HG03432 (cell line): ENCODE measurements around the gene PLCB4.

Experiments
- ATAC-seq: cut with Tn5 transposase; IDR thresholded peaks from one replicate; pipeline ENCODE4 v1.9.1; 2021; ENCODE audit warnings: mild to moderate bottlenecking, moderate library complexity; ENCODE audit not compliant: unreplicated experiment

The PLCB4 gene

DNA sequence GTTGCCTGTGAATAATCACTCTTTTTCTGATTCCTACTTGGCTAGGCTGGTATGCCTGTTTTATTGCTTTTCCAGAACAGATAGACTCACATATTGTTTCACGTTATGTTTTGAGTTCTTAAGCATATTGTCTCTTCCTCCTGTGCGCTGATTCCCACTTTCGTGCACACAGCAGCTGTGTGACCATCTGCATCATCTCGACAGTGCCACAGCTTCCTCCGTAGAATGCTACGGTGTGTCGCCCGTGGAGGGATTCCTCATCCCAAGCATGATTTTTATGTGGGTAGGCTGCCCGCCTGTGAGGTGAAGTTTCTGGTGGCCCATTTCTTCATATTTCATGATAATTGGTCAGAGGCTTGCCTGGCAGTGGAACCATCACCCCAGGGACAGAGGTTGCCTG lies 31.8 kb downstream of the PLCB4 start:
- ATAC-seq, result no peak

GRCh38 chr20:9102456-9102855 lies 33.6 kb downstream of the PLCB4 start:
- no peak for ATAC-seq

GRCh38 chr20:9103955-9104354 lies 35.1 kb downstream of the PLCB4 start:
- ATAC-seq, result no peak

- ATAC-seq, result no peak
Observed at GRCh38 chr20:9108260-9108659, 39.4 kb downstream of the PLCB4 start.

GRCh38 chr20:9109566-9109965 lies 40.7 kb downstream of the PLCB4 start:
- no peak for ATAC-seq

DNA sequence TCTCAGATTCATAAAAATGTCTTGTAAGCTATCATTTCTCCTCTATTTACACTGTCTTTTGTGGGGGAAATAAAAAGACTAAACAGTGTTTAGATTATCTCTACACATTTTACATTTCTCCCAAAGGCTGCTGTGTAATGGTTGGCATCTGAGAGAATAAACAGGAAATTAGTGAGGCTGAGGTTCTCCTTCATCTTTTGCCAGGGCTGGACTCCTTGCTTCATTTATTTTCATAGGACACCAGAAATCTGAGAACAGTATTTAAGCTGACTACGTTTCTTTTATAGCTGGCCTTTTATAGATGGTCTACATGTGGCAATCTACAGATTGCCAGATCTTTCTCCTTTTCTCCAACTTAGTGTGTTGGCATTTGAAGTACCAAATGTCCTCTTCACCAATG lies 41.5 kb downstream of the PLCB4 start:
- no peak for ATAC-seq

DNA sequence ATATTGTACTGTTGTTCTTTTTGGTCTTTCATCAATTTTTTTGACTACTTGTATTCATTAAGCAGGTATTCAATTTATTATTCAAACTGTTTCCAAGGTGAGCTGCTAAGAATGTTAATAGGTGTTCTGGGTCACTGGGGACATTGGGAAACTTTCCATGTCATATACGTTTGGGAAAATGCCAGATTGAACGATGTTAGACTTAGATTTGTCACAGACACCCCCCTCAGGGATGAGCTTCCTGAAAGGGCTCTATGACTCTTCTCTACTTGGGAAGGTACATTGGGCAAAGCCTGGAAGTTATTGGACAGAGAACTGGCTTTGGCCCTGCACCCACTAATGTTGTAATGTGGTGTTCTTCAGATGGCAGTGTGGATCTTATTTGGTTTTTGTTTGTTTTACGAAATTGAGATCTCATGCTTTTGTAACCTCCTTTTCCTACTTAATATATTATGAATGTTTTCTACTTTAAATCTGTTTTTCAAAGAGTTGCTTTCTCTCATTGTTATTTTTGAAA lies 42.1 kb downstream of the PLCB4 start:
- no peak for ATAC-seq

DNA sequence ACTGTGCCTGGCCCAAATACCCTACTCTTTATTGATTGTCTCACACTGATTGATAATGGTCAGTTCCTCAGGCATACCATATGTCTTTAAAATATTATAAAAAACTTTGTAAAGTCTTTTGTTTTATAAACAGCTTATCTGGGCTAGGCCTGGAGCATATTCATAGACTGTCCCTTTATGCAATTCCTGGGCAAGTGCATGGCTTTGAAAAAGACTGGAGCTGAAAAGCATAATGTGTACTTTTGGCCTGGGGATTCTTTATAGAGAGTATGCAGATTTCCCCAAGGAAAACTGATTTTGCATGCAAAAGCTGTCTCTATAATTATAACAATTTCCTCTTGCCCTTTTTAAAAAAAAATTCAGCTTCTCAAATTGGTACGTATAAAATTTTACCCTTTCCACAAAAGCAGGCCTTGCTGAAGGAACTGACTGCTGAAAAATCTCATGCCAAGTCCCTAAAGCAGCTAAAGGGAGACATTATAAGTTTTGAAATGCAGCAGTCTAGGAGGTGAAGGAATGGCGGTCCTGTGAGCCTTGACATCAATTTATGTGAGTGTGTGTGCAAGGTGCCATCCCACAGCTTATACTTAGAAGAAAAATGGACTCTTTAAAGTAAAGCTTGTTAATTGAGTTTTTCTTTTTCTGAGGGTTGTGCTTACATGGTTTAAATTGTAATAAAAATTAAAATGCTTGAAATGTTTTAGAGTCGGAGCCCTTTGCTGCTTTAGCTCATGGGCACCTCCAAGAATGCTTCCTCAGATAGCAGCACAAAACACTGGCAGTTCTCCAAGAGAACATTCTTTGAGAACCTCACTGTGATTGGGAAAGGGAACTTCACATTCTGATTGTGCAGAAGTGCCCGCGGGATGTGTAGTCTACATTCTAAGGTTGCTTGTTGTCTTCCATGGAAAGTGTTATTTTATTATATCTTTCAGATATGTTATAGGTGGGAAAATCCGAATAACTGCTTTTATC lies 43.9 kb downstream of the PLCB4 start:
- no peak for ATAC-seq

- no peak for ATAC-seq
Observed at GRCh38 chr20:9114709-9115108, 45.8 kb downstream of the PLCB4 start.

GRCh38 chr20:9117548-9117947 lies 48.7 kb downstream of the PLCB4 start:
- no peak for ATAC-seq

- ATAC-seq, result no peak
Observed at GRCh38 chr20:9119776-9120175, 50.9 kb downstream of the PLCB4 start.

DNA sequence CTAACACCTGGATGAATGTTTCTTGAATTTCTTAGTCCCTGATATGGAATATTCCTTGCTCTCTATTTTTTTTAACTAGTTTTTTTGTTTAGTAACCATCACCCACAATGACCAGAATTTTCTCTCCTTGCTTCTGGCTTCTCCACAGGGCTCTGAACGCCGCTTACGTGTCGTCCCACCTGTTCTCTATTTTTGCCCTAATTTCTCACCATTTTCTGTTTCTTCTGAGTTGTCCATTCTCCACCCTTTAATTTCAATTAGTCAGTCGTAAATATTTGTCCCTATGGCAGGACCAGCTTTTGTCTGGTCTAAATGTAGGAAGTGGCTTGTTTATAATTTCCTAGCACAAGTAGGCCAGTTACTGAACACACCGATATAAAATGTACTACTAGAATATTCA lies 52.3 kb downstream of the PLCB4 start:
- ATAC-seq, result no peak

DNA sequence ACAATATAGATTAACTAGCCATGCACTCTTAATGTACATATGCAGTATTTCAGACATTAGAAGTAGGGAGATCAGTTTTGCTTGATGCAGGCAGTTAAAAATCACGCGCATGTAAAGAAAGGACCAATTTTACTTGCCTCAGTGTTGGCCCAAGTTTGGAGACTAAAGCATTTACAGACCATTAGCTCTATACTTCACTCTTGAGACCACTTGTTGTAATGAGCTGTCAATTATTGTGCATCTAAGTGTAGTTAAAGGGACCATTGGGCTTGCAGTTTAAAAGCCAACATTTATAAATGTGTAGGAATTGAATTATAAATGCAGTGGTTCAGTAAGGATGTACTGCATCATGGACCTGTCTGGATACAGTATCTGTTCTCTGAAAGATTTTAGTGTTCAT lies 53.7 kb downstream of the PLCB4 start:
- no peak for ATAC-seq

DNA sequence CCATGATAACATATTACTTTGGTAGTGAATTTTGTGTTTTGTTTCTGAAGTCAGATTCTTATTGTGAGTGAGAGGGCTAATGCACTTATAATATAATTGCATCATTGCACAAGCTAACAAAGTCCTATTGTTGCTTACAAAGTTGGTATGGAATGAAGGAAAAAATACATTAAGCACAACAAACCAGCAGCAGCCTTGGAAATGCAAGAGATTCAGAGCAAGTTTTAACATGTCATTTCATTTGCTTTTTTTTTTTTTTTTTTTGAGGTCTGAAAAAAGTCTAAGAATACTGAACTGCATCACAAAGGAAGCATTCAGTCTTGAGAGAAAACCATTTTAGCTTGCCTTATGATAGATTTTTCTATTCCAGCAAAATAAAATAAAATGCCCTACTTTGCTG lies 57.6 kb downstream of the PLCB4 start:
- ATAC-seq, result no peak

DNA sequence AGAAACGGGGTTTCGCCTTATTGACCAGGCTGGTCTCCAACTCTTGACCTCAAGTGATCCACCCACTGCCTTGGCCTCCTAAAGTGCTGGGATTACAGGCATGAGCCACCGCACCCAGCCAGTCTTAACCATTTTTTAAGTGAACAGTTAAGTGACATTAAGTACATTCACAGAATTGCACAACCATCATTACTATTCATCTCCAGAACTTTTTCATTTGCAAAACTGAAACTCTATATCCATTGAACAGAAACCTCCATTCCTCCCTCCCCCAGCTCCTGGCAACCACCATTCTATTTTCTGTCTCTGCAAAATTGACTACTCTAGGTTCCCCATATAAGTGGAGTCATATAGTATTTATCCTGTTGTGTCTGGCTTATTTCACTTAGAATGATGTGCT lies 59.7 kb downstream of the PLCB4 start:
- ATAC-seq, result no peak

DNA sequence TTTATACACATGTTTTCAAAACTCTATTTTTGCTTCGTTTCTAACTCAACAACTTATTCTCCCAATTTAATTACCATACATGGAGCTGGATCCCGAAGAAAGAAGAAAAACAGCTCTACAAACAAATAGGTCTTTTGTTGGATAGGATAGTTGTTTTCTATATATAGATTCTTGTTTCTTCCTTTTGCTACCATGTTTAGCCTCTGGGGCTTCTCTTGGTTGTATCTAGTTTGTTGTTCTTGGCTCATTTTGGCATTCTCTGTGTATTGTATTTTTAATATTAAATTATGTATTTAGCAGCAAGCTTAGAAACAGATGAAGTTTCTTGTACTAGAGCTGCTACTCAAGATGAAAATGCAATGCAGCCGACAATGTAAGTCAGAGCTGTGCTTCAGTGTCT lies 60.9 kb downstream of the PLCB4 start:
- no peak for ATAC-seq

- no peak for ATAC-seq
Observed at GRCh38 chr20:9130521-9130920, 61.6 kb downstream of the PLCB4 start.

- ATAC-seq, result no peak
Observed at GRCh38 chr20:9131841-9132240, 63.0 kb downstream of the PLCB4 start.

DNA sequence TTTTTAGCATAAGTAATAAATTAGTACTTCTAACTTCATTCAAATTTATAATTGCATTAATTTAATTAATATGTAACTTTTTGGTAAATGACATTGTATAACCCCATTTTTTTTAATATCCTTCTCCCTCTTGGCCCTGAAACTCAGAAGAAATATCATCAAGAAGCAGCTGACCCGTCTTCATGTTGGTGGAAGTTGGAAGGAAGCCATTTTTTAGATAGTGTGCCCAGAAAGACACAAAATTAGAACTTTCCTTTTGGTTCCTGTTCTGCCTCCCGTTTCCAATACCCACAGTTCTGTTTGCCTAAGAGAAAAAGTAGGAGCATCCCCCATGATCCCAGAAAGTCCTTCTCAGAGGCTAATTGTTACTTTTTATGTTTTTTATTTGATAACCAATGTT lies 65.5 kb downstream of the PLCB4 start:
- no peak for ATAC-seq

DNA sequence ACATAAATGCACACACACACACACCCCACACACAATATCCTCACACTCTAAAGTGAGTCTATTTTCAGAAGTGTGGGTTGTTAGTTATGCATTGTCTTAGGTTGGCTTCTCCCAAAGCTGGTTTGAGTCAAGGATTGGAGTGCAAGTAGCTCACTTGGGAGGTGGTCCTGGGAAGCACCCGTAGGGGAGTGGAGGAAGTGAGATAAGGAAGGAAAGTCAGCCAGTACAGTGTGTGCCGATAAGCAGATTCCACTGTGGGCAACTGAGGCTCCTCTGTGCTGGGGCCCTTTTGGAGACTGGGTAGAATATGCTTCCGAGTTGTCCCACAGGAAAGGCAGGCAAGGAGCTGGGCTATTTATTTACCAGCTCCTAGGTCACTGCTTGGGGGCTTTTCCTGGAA lies 67.2 kb downstream of the PLCB4 start:
- ATAC-seq, result no peak

GRCh38 chr20:9137001-9137400 lies 68.1 kb downstream of the PLCB4 start:
- ATAC-seq, result no peak

- ATAC-seq, result no peak
Observed at GRCh38 chr20:9139106-9139833, 70.4 kb downstream of the PLCB4 start.
